Middle frontal gyrus (tissue), 1 donor: ENCODE data around the gene REC8.

ENCODE experiments used
- DNase-seq: peaks from one replicate; pipeline ENCODE4 v3.0.0-alpha.2; 2015; ENCODE audit warnings: low spot score; ENCODE audit errors: extremely low spot score

The REC8 gene

DNA sequence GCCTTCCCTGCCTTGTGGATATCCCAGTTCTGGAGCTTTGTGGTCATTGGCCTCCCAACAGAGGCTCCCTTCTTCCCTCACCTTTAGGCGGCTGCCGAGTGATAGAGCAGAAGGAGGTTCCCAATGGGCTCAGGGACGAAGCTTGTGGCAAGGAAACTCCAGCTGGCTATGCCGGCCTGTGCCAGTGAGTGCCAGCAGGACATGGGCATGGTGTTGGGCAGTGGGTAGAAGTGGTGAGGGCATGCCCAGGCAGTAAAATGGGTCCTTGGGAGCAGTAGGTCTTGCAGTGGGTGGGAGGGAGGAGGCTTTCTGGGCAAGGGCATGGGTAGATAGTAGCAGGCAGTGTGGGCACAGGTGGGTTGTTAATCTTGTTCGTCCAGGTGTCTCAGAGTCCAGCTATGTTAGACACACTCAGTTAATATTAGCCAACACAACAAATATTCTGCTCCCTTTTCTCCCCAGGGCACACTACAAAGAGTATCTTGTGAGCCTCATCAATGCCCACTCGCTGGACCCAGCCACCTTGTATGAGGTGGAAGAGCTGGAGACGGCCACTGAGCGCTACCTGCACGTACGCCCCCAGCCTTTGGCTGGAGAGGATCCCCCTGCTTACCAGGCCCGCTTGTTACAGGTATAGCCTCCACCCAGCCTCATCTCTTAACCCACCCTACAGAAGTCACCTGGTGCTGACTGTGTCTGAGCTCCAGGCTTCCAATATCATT, 11.9 kb upstream of the REC8 start:
- no peak for DNase-seq

DNA sequence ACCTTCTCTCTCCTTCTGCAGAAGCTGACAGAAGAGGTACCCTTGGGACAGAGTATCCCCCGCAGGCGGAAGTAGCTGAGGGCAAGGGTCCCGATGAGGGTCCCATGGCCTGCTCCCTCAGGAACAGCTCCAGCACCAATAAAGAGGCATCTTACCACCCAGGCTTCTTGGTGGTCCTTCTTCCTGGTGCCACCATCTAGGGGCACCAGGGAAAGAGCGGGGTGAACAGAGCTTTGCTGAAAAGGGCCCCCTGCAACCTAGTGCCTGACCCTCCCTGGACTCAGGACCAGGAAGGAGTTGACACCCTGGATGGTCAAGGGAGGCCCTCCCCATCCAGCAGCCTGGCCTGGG, 11.4 kb upstream of the REC8 start:
- DNase-seq: no peak

GRCh38 chr14:24160850-24161804, 10.8 kb upstream of the REC8 start, which contains the start of gene IRF9:
Gene IRF9, plus strand, starts transcription at chr14:24161265. Its CDS starts 880 bp downstream, at chr14:24162145.
- DNase-seq: peak; percentile 93

DNA sequence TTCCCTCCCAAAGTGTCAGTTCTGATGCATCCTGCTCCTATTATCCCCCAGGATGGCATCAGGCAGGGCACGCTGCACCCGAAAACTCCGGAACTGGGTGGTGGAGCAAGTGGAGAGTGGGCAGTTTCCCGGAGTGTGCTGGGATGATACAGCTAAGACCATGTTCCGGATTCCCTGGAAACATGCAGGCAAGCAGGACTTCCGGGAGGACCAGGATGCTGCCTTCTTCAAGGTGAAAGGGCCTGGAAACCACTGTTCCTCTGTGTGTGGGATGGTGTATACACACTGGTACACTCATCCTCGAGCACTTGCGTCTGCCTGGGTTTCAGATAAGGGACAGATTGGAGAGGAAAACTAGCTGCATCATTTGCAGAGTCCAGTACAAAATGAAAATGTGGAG, 9.8 kb upstream of the REC8 start:
- DNase-seq: no peak

- DNase-seq: no peak
These were observed 7.3 kb upstream of the REC8 start for GRCh38 chr14:24164518-24164991.

- no peak for DNase-seq
These were observed 6.1 kb upstream of the REC8 start for GRCh38 chr14:24165785-24166184.

- no peak for DNase-seq
These were observed 4.3 kb upstream of the REC8 start for GRCh38 chr14:24167469-24168114.

DNA sequence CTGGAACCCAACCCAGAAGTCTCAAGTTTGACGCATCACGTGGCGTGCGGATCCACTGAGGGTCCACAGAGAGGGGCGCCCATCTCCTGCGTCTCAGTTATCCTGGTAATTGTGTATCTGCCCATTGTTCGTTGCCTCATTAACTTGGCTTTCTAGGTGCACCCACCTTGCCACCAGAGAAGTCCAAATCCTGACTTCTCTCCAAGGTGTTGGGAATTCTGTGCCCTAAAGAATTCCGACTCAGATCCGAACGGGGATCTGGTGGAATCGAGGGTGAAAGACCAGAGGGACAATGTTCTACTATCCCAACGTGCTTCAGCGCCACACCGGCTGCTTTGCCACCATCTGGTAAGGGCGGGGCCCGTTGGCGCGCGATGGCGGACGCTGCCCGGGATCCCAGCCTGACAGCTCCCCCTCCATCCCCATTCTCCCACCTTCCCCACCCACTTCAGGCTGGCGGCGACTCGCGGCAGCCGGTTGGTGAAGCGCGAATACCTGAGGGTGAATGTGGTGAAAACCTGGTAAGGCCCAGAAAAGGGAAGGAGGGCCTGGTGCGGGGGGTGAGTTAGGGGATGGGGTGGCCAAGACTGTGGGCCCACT, 481 bp downstream of the REC8 start:
- DNase-seq: no peak

DNA sequence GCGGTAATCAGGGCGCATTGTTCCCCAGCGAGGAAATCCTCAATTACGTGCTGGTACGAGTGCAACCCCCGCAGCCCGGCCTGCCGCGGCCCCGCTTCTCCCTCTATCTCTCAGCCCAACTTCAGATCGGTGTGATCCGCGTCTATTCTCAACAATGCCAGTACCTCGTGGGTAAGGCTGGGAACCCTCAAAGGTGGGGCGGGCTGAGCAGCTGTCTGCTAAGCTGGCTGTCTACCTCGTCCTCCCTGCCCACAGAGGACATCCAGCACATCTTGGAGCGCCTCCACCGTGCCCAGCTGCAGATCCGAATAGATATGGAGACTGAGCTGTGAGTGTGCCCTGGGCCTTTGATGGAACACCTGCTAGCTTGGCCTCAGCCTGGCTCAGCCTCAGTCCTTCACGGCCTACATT, 996 bp downstream of the REC8 start:
- DNase-seq: no peak

DNA sequence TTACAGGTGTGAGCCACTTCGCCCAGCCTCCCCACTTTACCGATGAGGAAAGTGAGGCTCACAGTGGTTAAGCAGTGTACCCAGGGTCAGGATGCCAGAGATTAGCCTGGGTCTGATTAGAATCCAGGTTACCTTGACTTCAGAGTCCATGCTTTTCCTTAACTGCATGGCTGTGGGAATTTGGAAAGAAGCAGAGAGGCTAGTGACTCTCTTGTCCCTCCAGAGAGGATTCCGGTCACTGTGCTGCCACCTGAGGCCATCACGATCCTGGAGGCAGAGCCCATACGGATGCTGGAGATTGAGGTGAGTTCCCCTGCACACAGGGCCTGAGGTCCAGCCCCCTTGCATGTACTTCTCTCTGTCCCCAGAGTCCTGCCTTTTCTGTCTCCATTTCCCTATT, 4.7 kb downstream of the REC8 start:
- no peak for DNase-seq

- DNase-seq: no peak
These were observed 5.4 kb downstream of the REC8 start for GRCh38 chr14:24177041-24177825.

- no peak for DNase-seq
These were observed 6.0 kb downstream of the REC8 start for GRCh38 chr14:24177891-24178290.

GRCh38 chr14:24178399-24179178, 6.7 kb downstream of the REC8 start:
- DNase-seq: no peak

DNA sequence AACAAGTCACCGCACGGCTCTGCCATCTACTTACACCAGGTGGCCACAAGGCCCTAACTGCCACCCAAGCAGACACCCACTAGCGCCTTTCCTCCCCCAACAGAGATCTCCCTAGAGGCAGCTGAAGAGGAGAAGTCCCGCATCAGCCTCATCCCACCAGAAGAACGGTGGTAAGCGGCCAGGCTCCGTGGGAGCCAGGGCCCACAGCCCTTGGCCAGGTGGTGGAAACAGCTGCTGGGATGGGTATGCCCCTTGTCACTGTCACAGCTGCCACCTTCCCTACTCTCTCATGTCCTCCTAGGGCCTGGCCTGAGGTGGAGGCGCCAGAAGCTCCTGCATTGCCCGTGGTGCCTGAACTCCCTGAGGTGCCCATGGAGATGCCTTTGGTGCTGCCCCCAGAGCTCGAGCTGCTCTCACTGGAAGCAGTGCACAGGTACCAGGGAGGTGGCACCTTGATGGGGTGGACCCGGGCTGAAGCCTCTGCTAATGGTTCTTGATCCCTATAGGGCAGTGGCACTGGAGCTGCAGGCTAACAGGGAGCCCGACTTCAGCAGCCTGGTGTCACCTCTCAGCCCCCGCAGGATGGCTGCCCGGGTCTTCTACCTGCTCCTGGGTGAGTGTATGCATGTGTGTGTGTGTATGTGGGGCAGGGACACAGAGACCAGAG, 7.5 kb downstream of the REC8 start:
- DNase-seq: no peak

DNA sequence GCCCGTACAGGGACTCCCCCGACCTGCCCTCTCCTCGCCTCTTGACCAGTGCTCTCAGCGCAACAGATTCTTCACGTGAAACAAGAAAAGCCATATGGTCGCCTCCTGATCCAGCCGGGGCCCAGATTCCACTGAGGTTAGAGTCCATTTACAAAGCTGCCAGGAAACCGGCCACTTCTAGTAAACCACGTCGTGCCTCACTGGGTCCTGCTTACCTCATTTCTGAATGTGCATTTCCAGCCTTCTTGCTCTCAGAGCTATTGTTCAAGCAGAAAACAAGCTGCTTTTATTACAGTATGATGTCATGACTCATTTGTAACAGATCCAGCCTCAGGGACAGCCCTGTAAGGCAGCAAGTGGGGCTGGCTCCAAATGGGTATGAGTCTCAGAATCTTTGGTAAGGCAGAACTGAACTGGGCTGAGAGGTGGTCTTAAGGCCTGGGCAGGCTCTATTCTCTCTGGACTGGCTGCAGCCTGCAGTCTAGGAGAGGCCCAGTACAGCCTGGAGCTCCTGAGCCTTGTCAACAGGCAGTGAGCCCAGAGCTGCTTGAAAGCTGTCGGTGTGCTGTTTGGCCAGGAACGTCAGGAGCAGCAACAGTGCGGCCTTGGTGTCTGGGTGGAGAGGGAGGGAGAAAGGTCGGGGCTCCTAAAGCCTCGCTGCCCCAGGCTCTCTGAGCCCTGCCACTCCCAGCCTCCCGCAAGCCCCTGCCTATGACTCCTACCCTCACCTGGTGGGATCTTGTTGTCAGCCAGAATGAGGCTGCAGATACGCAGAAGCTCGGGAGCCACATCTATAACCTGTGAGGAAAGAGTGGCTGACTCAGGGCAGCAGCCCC, 8.3 kb downstream of the REC8 start:
- no peak for DNase-seq

DNA sequence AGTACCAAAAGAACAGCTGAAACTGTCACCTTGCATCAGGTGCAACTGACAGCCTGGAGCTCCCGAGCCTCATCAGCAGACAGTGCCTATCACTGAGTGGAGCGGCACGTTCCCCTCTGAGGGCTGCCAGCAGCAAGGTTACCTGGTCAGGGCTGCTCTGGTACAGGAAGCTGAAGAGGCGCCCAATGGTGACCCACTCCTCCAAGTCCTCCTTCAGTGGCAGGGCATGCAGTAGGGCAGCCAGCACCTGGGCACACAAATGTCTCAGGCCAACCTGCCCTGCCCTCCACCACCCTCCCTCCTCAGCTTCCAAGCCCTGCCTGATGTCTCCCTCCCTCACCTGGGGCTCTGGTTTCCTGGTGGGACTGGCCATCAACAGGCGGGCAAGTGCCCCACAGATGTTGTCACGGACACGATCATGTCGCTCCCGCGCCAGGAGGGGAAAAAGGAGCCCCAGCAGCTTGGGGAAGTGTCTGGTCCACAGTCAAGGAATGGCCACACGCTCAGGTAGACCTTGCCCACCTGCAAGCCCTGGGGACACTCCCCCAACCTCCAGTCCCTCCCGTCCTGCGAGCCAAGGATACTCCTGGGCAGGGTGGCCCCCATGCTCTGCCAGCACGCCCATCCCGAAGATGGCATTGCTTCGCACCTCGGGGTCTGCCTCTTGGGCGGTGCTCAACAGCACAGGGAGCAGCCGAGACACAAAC, 9.6 kb downstream of the REC8 start:
- DNase-seq: no peak

DNA sequence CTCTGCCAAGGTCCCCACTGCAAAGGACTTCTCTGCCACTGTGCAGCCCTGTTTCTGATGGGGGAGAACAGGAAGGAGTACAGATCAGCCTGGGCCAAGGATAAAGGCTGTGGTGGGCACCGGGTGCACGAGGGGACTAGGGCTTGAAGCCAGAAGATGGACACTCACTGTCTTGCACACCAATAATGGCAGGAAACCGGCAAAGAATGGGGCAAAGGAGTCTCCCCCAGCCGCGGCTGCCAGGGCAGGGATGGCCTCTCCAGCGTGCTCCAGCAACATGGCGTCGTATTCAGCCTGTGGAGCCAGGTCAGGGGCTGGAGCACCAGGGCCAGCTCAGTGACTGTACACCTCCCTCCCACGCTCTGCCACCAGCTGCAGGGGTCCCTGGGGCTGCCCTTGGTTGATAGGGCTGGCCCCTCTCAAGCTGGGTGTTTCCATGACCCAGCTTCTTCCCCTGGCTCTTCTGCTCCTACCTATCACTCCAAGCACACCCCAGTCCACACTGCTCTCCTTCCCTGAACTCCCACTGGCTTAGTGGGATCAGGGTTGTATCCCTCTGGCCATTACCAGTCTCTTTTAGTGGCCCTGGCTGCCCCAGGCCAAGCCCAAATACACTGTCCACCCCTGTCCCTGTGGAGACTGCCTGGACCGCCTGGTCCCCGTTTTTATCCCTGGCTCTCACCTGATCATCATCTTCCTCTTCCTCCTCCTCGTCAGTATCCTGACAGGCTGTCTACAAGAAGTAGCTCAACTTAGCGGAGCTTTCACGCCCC, 10.4 kb downstream of the REC8 start:
- no peak for DNase-seq
